PC-9 (cell line): ENCODE data around the gene RUVBL2.

Experiments used
- CTCF ChIP-seq: fragments of 200-600 bp; sonication (generic); conservative IDR thresholded peaks from 2 replicates; pipeline ENCODE4 v1.6.1; 2017; ENCODE audit warnings: mixed run types, antibody characterized with exemption, mild to moderate bottlenecking, moderate library complexity
- EZH2 ChIP-seq: fragments of 200-600 bp; sonication (generic); IDR thresholded peaks from 2 replicates; pipeline ENCODE4 v1.8.0; 2017; ENCODE audit warnings: antibody characterized with exemption, low read depth

DNA sequence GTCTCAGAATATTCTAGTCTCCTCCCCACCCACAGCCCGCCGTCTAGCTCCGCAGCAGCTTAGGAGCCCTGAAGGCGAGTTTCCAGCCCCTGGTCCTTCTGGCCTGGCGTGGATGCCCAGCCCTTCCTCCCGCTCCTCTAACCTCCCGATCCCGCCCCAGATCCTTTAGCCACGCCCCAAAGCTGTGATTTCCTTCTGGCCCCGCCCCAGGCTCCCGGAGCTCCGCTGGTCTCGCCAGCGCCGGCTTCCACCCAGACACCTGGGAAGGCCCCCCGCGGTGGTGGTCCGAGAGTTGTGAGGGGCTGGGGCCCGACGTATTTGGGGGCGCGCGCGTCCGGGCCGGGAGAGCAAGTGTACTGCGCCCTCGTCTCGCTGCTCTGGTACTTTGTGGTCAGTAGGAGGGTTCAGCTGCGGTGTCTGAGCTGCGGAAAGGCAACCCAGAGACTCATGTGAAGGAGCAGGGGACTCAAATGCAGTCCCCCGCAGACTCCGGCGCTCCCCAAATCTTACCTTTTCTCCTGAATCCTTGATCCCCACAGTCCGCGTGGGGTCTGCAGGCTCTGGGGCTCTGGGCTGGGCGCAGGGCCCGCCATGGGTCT is 64.0 kb downstream of the RUVBL2 start, which contains the start of gene CGB7:
- TF ChIP-seq EZH2 (no peak), CTCF (no peak)
